SU-DHL-6 (cell line): ENCODE data around the gene FOXG1.

ENCODE experiments used
- H2AFZ ChIP-seq: fragments of 200-600 bp; sonication (generic); 2 replicates; pipeline ENCODE4 v1.6.1; 2014; ENCODE audit warnings: low read depth, mild to moderate bottlenecking, moderate library complexity, mixed read lengths, antibody characterized with exemption, low read length; ENCODE audit not compliant: severe bottlenecking
- H3F3A ChIP-seq: fragments of 200-600 bp; shearing (Covaris generic); 2 replicates; pipeline ENCODE4 v1.6.0; 2016; ENCODE audit warnings: antibody characterized with exemption, mild to moderate bottlenecking; ENCODE audit not compliant: insufficient read depth
- H3K27ac ChIP-seq: fragments of 200-600 bp; sonication (generic); 2 replicates; pipeline ENCODE4 v1.5.1; 2016; ENCODE audit warnings: low read depth, mild to moderate bottlenecking, low read length, moderate library complexity, mixed read lengths
- H3K27me3 ChIP-seq: fragments of 200-600 bp; sonication (generic), shearing (Covaris generic); 2 replicates; pipeline ENCODE4 v1.6.0; 2014; ENCODE audit warnings: mild to moderate bottlenecking, low read length
- H3K36me3 ChIP-seq: fragments of 200-600 bp; sonication (generic); 2 replicates; pipeline ENCODE4 v1.6.1; 2014; ENCODE audit warnings: mild to moderate bottlenecking, low read length, mixed read lengths
- H3K4me2 ChIP-seq: fragments of 300-600, 200-600 bp; shearing (Covaris generic), sonication (generic); 2 replicates; pipeline ENCODE4 v1.6.0; 2014; ENCODE audit warnings: low read length, low read depth, mild to moderate bottlenecking; ENCODE audit not compliant: poor library complexity, severe bottlenecking
- H3K4me3 ChIP-seq: fragments of 200-600 bp; sonication (generic); 2 replicates; pipeline ENCODE4 v1.5.1; 2014; ENCODE audit warnings: antibody characterized with exemption, low read length, mild to moderate bottlenecking, mixed read lengths; ENCODE audit not compliant: insufficient read depth, poor library complexity, severe bottlenecking
- H3K79me2 ChIP-seq: fragments of 200-600 bp; sonication (generic); 2 replicates; pipeline ENCODE4 v1.6.1; 2014; ENCODE audit warnings: mild to moderate bottlenecking, low read length, moderate library complexity; ENCODE audit not compliant: insufficient read depth
- H3K9ac ChIP-seq: fragments of 200-600 bp; sonication (generic); 2 replicates; pipeline ENCODE4 v1.7.0; 2014; ENCODE audit warnings: mild to moderate bottlenecking, low read length
- H3K9me2 ChIP-seq: fragments of 200-600 bp; sonication (generic); replicated peaks from 2 replicates; pipeline ENCODE4 v1.6.1; 2014; ENCODE audit warnings: low read length; ENCODE audit not compliant: insufficient read depth
- H3K9me3 ChIP-seq: fragments of 200-600 bp; sonication (generic); 2 replicates; pipeline ENCODE4 v1.6.1; 2014; ENCODE audit warnings: low read length, mixed read lengths; ENCODE audit not compliant: insufficient read depth
- H4K20me1 ChIP-seq: fragments of 200-600 bp; sonication (generic); 2 replicates; pipeline ENCODE4 v1.6.1; 2014; ENCODE audit warnings: low read depth, mild to moderate bottlenecking, antibody characterized with exemption, low read length, moderate library complexity, mixed read lengths
- EZH2phosphoT487 ChIP-seq: fragments of 200-600 bp; sonication (generic), shearing (Covaris generic); conservative IDR thresholded peaks from 2 replicates; pipeline ENCODE4 v1.6.1; 2018; ENCODE audit warnings: mild to moderate bottlenecking, antibody characterized with exemption, low read length, moderate library complexity, mixed read lengths
- TF ChIP-seq, protein P1 (sequence below): fragments of 200-600 bp; sonication (generic); IDR thresholded peaks from one replicate; pipeline ENCODE4 v1.5.1; 2017; ENCODE audit warnings: antibody characterized with exemption, mild to moderate bottlenecking, low read length, moderate library complexity; ENCODE audit not compliant: insufficient read depth, poor library complexity, severe bottlenecking

Gene FOXG1

DNA sequence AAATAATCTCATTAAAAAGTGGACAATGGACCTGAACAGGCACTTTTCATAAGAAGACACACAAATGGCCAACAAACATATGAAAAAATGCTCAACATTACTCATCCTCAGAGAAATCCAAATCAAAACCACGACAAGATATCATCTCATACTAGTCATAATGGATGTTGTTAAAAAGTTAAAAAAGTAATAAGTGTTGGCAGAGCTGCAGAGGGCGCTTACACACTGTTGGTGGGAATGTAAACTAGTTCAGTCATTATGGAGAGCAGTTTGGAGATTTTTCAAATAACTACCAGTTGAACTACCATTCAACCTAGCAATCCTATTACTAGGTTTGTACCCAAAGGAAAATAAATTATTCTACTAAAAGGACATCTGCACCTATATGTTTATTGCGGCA, 47.2 kb downstream of the FOXG1 start:
- Histone ChIP-seq H3K36me3 (no peaks in the 10 kb centered on the region), H3K4me2 (no peak overlapping the region), H3F3A (no peaks in the 10 kb centered on the region), H3K27me3 (no peaks in the 10 kb centered on the region), H3K9ac (no peak overlapping the region), H4K20me1 (no peaks in the 10 kb centered on the region), H3K79me2 (no peaks in the 10 kb centered on the region), H3K9me3 (no peaks in the 10 kb centered on the region), H3K9me2 (no peaks in the 10 kb centered on the region), H3K4me3 (no peak overlapping the region), H3K27ac (no peak overlapping the region), H2AFZ (no peak overlapping the region)
- no peak for TF ChIP-seq EZH2phosphoT487
- TF ChIP-seq, protein P1, sequence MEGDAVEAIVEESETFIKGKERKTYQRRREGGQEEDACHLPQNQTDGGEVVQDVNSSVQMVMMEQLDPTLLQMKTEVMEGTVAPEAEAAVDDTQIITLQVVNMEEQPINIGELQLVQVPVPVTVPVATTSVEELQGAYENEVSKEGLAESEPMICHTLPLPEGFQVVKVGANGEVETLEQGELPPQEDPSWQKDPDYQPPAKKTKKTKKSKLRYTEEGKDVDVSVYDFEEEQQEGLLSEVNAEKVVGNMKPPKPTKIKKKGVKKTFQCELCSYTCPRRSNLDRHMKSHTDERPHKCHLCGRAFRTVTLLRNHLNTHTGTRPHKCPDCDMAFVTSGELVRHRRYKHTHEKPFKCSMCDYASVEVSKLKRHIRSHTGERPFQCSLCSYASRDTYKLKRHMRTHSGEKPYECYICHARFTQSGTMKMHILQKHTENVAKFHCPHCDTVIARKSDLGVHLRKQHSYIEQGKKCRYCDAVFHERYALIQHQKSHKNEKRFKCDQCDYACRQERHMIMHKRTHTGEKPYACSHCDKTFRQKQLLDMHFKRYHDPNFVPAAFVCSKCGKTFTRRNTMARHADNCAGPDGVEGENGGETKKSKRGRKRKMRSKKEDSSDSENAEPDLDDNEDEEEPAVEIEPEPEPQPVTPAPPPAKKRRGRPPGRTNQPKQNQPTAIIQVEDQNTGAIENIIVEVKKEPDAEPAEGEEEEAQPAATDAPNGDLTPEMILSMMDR = no peak
